ENCODE results near the gene OR2B2. TPM values are rescaled to one million over a fixed set of nuclear protein-coding genes. Genes with fewer than 3 reads are reported as not detected.

Gene OR2B2
- total RNA-seq, 1 donor from 2014 or later: not detected

GRCh38 chr6:27897580-27898206 lies 14.5 kb downstream of the OR2B2 start:
- no peaks in the 10 kb centered on the region for H3K27me3 Mint-ChIP-seq
- peaks cover 13% of the 10 kb centered on the region for H3K4me1 Mint-ChIP-seq (ENCODE audit: low read depth)
- H3K9me3 Mint-ChIP-seq (ENCODE audit: low read depth): no peaks in the 10 kb centered on the region
- H3K27ac Mint-ChIP-seq: peak overlapping the region; percentile 78
- no peak for DNase-seq (ENCODE audit: low spot score, unreplicated experiment)
- no peak overlapping the region for H3K4me3 Mint-ChIP-seq (ENCODE audit: low read depth)
- peaks cover under 1% of the 10 kb centered on the region for H3K36me3 Mint-ChIP-seq (ENCODE audit: insufficient read depth)
- no peak for TF ChIP-seq CTCF (IDR thresholded peaks at IDR 0.05; ENCODE audit: unreplicated experiment)

- Mint-ChIP-seq H3K4me1 (ENCODE audit: low read depth) (peaks cover 15% of the 10 kb centered on the region), H3K36me3 (ENCODE audit: insufficient read depth) (no peaks in the 10 kb centered on the region), H3K9me3 (ENCODE audit: low read depth) (no peaks in the 10 kb centered on the region), H3K27me3 (no peaks in the 10 kb centered on the region), H3K4me3 (ENCODE audit: low read depth) (no peak overlapping the region), H3K27ac (no peak overlapping the region)
- TF ChIP-seq CTCF (IDR thresholded peaks at IDR 0.05; ENCODE audit: unreplicated experiment): no peak
- no peak for DNase-seq (ENCODE audit: low spot score, unreplicated experiment)
Measured at GRCh38 chr6:27896398-27896796, 15.8 kb downstream of the OR2B2 start.

- no peaks in the 10 kb centered on the region for H3K36me3 Mint-ChIP-seq (ENCODE audit: insufficient read depth)
Measured at GRCh38 chr6:27894839-27895762, 17.1 kb downstream of the OR2B2 start.

GRCh38 chr6:27893836-27894807 lies 18.1 kb downstream of the OR2B2 start:
- Mint-ChIP-seq H3K27ac (no peak overlapping the region), H3K36me3 (ENCODE audit: insufficient read depth) (no peaks in the 10 kb centered on the region), H3K4me1 (ENCODE audit: low read depth) (peaks cover 26% of the 10 kb centered on the region), H3K27me3 (no peaks in the 10 kb centered on the region), H3K4me3 (ENCODE audit: low read depth) (no peak overlapping the region), H3K9me3 (ENCODE audit: low read depth) (no peaks in the 10 kb centered on the region)
- TF ChIP-seq CTCF (IDR thresholded peaks at IDR 0.05; ENCODE audit: unreplicated experiment): no peak
- peak; percentile 68 for DNase-seq (ENCODE audit: low spot score, unreplicated experiment)

More at GRCh38 chr6:27894839-27895762, 17.1 kb downstream of the OR2B2 start:
- Mint-ChIP-seq H3K27ac (no peak overlapping the region), H3K27me3 (no peaks in the 10 kb centered on the region), H3K4me1 (ENCODE audit: low read depth) (peaks cover 18% of the 10 kb centered on the region), H3K4me3 (ENCODE audit: low read depth) (no peak overlapping the region), H3K9me3 (ENCODE audit: low read depth) (no peaks in the 10 kb centered on the region)
- TF ChIP-seq CTCF (IDR thresholded peaks at IDR 0.05; ENCODE audit: unreplicated experiment): peak; percentile 82
- no peak for DNase-seq (ENCODE audit: low spot score, unreplicated experiment)
